Stimulated activated CD4-positive, alpha-beta T cell treated with anti-CD3 and anti-CD28 coated beads, Interleukin-1b, Interleukin-23, amount 100 ng/mL, for 4 hours (primary cell): ENCODE results near the gene SLC36A1.
"Not testable (repeated sequence)": the region's sequence is repeated elsewhere in the genome, so short reads cannot be mapped to it uniquely, and the experiment has no call there.

ENCODE experiments used
- DNase-seq, 2 donors: peaks; one replicate each; pipeline ENCODE4 v3.0.0-alpha.2; 2020; ENCODE audit warnings: low read depth in 2 of 2

Gene SLC36A1

GRCh38 chr5:151447174-151448037, at the start of gene SLC36A1:
TSS of gene SLC36A1 (plus strand) at chr5:151447603. CDS start at chr5:151458793, 11,190 bp downstream.
- peak; percentile 96 to 98 for DNase-seq

GRCh38 chr5:151405334-151406160, 41.9 kb upstream of the SLC36A1 start:
- DNase-seq, result no peak

GRCh38 chr5:151406322-151406947, 41.0 kb upstream of the SLC36A1 start:
- no peak for DNase-seq

GRCh38 chr5:151408591-151409230, 38.7 kb upstream of the SLC36A1 start:
- DNase-seq, result no peak

- no peak for DNase-seq
Observed at GRCh38 chr5:151413800-151414199, 33.6 kb upstream of the SLC36A1 start.

GRCh38 chr5:151414536-151414935, 32.9 kb upstream of the SLC36A1 start:
- DNase-seq, result no peak

- no peak for DNase-seq
Observed at GRCh38 chr5:151417712-151418111, 29.7 kb upstream of the SLC36A1 start.

- DNase-seq, result no peak
Observed at GRCh38 chr5:151420127-151420526, 27.3 kb upstream of the SLC36A1 start.

GRCh38 chr5:151424892-151425523, 22.4 kb upstream of the SLC36A1 start:
- DNase-seq, result no peak

GRCh38 chr5:151426347-151426746, 21.1 kb upstream of the SLC36A1 start:
- DNase-seq, result not testable (repeated sequence)

GRCh38 chr5:151427258-151427657, 20.1 kb upstream of the SLC36A1 start:
- DNase-seq, result no peak

- no peak for DNase-seq
Observed at GRCh38 chr5:151430731-151431130, 16.7 kb upstream of the SLC36A1 start.

GRCh38 chr5:151431666-151432065, 15.7 kb upstream of the SLC36A1 start:
- DNase-seq, result no peak

- no peak for DNase-seq
Observed at GRCh38 chr5:151432210-151432609, 15.2 kb upstream of the SLC36A1 start.

- no peak for DNase-seq
Observed at GRCh38 chr5:151434570-151435237, 12.7 kb upstream of the SLC36A1 start.

GRCh38 chr5:151448038-151448985, 909 bp downstream of the SLC36A1 start:
- peak in 1 of 2 donors; percentile 2 for DNase-seq

GRCh38 chr5:151449297-151449696, 1.9 kb downstream of the SLC36A1 start:
- no peak for DNase-seq

GRCh38 chr5:151449839-151450238, 2.4 kb downstream of the SLC36A1 start:
- DNase-seq, result no peak

- DNase-seq, result no peak
Observed at GRCh38 chr5:151450605-151451004, 3.2 kb downstream of the SLC36A1 start.
